H1 (cell line): ENCODE measurements around the gene ZNF808. TPM values are rescaled to one million over a fixed set of nuclear protein-coding genes. Genes with fewer than 3 reads are reported as not detected.
"Not testable (repeated sequence)": the region's sequence is repeated elsewhere in the genome, so short reads cannot be mapped to it uniquely, and the experiment has no call there.

Experiments used
- CTCF ChIA-PET: fragments of 300-600 bp; sonication (Branson Sonifier 250); formaldehyde crosslinking; loops from one replicate; lab custom pipeline; 2021; ENCODE audit not compliant: partially characterized antibody; lab: Charles Lee
- POLR2A ChIA-PET: fragments of 300-600 bp; sonication (Branson Sonifier 250); formaldehyde crosslinking; loops from one replicate; lab custom pipeline; 2021; ENCODE audit warnings: inconsistent platforms; ENCODE audit not compliant: partially characterized antibody; lab: Charles Lee
- DNase-seq, 2 experiments: peaks; one replicate each; pipeline versions ENCODE4 v3.0.0 to v3.0.0-alpha.2; 2010 to 2022; ENCODE audit warnings: low spot score in 2 of 2, low read depth in 1 of 2, mixed read lengths in 1 of 2
- FAIRE-seq: peaks from 2 replicates; lab custom pipeline; 2011; peaks lifted over from hg19 to GRCh38; lab: Jason Lieb, UNC
- H2AFZ ChIP-seq: 2 replicates; pipeline ENCODE4 v1.8.1; 2012; ENCODE audit warnings: low read length, inconsistent platforms
- H2AK5ac ChIP-seq: 2 replicates; pipeline ENCODE4 v1.6.1; 2013; ENCODE audit warnings: low read depth, low read length
- H2BK120ac ChIP-seq: replicated peaks from 2 replicates; pipeline ENCODE3; 2013; ENCODE audit warnings: low read depth, low read length, inconsistent platforms
- H2BK12ac ChIP-seq: 2 replicates; pipeline ENCODE4 v1.6.1; 2013; ENCODE audit warnings: low read depth, low read length
- H2BK15ac ChIP-seq: 2 replicates; pipeline ENCODE4 v1.6.1; 2013; ENCODE audit warnings: low read length
- H2BK20ac ChIP-seq: 2 replicates; pipeline ENCODE4 v1.6.1; 2013; ENCODE audit warnings: low read length
- H2BK5ac ChIP-seq: 2 replicates; pipeline ENCODE4 v1.6.1; 2013; ENCODE audit warnings: low read depth, low read length
- H3K14ac ChIP-seq: 2 replicates; pipeline ENCODE4 v1.6.1; 2013; ENCODE audit warnings: inconsistent platforms; ENCODE audit not compliant: insufficient read length
- H3K18ac ChIP-seq: 2 replicates; pipeline ENCODE4 v1.6.1; 2013; ENCODE audit warnings: low read length; ENCODE audit errors: extremely low read depth
- H3K23ac ChIP-seq: 2 replicates; pipeline ENCODE4 v1.6.1; 2013; ENCODE audit warnings: inconsistent platforms; ENCODE audit not compliant: insufficient read length
- H3K23me2 ChIP-seq: 2 replicates; pipeline ENCODE4 v1.6.1; 2013; ENCODE audit warnings: low read depth, low read length
- H3K27ac ChIP-seq: 2 replicates; pipeline ENCODE4 v1.6.1; 2011; ENCODE audit warnings: low read depth, low read length, inconsistent platforms
- H3K27me3 ChIP-seq, 4 experiments: replicated peaks in 1 of 4; 1 replicate in 1 of 4; 2 replicates in 3 of 4; pipeline versions ENCODE4 v1.6.1 to v1.8.1; 2011 to 2013; ENCODE audit warnings: low read length in 3 of 4, mild to moderate bottlenecking in 3 of 4, inconsistent platforms in 2 of 4, mixed read lengths in 2 of 4, moderate library complexity in 1 of 4; ENCODE audit not compliant: control insufficient read depth in 3 of 4, insufficient read depth in 3 of 4; ENCODE audit errors: extremely low read depth in 1 of 4
- H3K36me3 ChIP-seq, 4 experiments: 2 replicates each; pipeline versions ENCODE4 v1.6.1 to v1.8.1; 2011 to 2013; ENCODE audit warnings: mild to moderate bottlenecking in 4 of 4, low read length in 3 of 4, moderate library complexity in 2 of 4, control low read depth in 1 of 4, inconsistent platforms in 1 of 4; ENCODE audit not compliant: insufficient read depth in 4 of 4, control insufficient read depth in 2 of 4
- H3K4ac ChIP-seq: replicated peaks from 2 replicates; pipeline ENCODE3; 2013; ENCODE audit warnings: low read length, low read depth, mixed read lengths, inconsistent platforms; ENCODE audit not compliant: insufficient read length
- H3K4me1 ChIP-seq, 4 experiments: replicated peaks in 1 of 4; 1 replicate in 1 of 4; 2 replicates in 3 of 4; pipeline versions ENCODE4 v1.6.1 to v1.8.1; 2011 to 2013; ENCODE audit warnings: low read length in 3 of 4, inconsistent platforms in 2 of 4, mixed read lengths in 1 of 4; ENCODE audit not compliant: insufficient read depth in 4 of 4, control insufficient read depth in 3 of 4
- H3K4me2 ChIP-seq, 2 experiments: 2 replicates each; pipeline versions ENCODE4 v1.6.1 to v1.8.1; 2011 to 2013; ENCODE audit warnings: low read depth in 2 of 2, low read length in 2 of 2, control low read depth in 1 of 2, inconsistent platforms in 1 of 2, mild to moderate bottlenecking in 1 of 2; ENCODE audit not compliant: insufficient read depth in 1 of 2
- H3K4me3 ChIP-seq, 4 experiments: fragments of 200-600, 300-600 bp in 1 of 4; sonication (generic), shearing (Covaris generic), sonication (Bioruptor Twin) in 1 of 4; 2 replicates each; pipeline versions ENCODE4 v1.5.1 to v1.8.1; 2011 to 2016; ENCODE audit warnings: low read length in 4 of 4, low read depth in 3 of 4, control low read depth in 2 of 4, inconsistent platforms in 2 of 4, mild to moderate bottlenecking in 2 of 4, mixed read lengths in 1 of 4, moderate library complexity in 1 of 4; ENCODE audit not compliant: insufficient read depth in 2 of 4; ENCODE audit errors: extremely low read depth in 1 of 4
- H3K56ac ChIP-seq: replicated peaks from 2 replicates; pipeline ENCODE3; 2013; ENCODE audit warnings: low read depth, mild to moderate bottlenecking, mixed read lengths, low read length, inconsistent platforms; ENCODE audit not compliant: insufficient read length
- H3K79me1 ChIP-seq: 2 replicates; pipeline ENCODE4 v1.6.1; 2013; ENCODE audit warnings: low read depth, low read length, control low read depth
- H3K79me2 ChIP-seq, 2 experiments: 2 replicates each; pipeline versions ENCODE4 v1.6.1 to v1.8.1; 2012 to 2013; ENCODE audit warnings: low read length in 2 of 2, mild to moderate bottlenecking in 2 of 2, inconsistent platforms in 1 of 2; ENCODE audit not compliant: insufficient read depth in 2 of 2, control insufficient read depth in 1 of 2
- H3K9ac ChIP-seq, 4 experiments: replicated peaks in 1 of 4; 1 replicate in 1 of 4; 2 replicates in 3 of 4; pipeline versions ENCODE4 v1.6.1 to v1.8.1; 2011 to 2013; ENCODE audit warnings: low read depth in 3 of 4, low read length in 3 of 4, control low read depth in 2 of 4, mild to moderate bottlenecking in 2 of 4, moderate library complexity in 2 of 4, inconsistent platforms in 1 of 4; ENCODE audit errors: extremely low read depth in 1 of 4
- H3K9me3 ChIP-seq, 2 experiments: 2 replicates each; pipeline versions ENCODE4 v1.6.1 to v1.8.1; 2012 to 2013; ENCODE audit warnings: mild to moderate bottlenecking in 2 of 2, moderate library complexity in 2 of 2, control low read depth in 1 of 2, inconsistent platforms in 1 of 2, low read depth in 1 of 2, low read length in 1 of 2, mixed read lengths in 1 of 2; ENCODE audit not compliant: insufficient read depth in 2 of 2
- H4K20me1 ChIP-seq, 2 experiments: replicated peaks in 1 of 2; 2 replicates each; pipeline versions ENCODE3 to v1.8.1; 2011 to 2013; ENCODE audit warnings: inconsistent platforms in 2 of 2, low read length in 2 of 2, mild to moderate bottlenecking in 1 of 2; ENCODE audit not compliant: insufficient read depth in 2 of 2, control insufficient read depth in 1 of 2
- H4K5ac ChIP-seq: 2 replicates; pipeline ENCODE4 v1.6.1; 2013; ENCODE audit warnings: low read length, low read depth, mixed read lengths, inconsistent platforms; ENCODE audit not compliant: insufficient read length
- H4K8ac ChIP-seq: 2 replicates; pipeline ENCODE4 v1.8.0; 2013; ENCODE audit warnings: mild to moderate bottlenecking, moderate library complexity, low read length, inconsistent platforms; ENCODE audit not compliant: insufficient read depth; ENCODE audit errors: extremely low read depth
- H4K91ac ChIP-seq: replicated peaks from 2 replicates; pipeline ENCODE3; 2013; ENCODE audit warnings: low read length, mixed read lengths, inconsistent platforms; ENCODE audit not compliant: insufficient read length
- WGBS, 2 experiments: shearing (Covaris generic) in 1 of 2; methylation state at CpG; one replicate each; pipeline versions ENCODE4 v1.1.6 to v1.1.7; 2013 to 2015; ENCODE audit warnings: low lambda C conversion rate in 2 of 2, mixed read lengths in 2 of 2, inconsistent platforms in 1 of 2, low coverage in 1 of 2, missing lambda C conversion rate in 1 of 2; ENCODE audit not compliant: insufficient replicate concordance in 2 of 2, insufficient coverage in 1 of 2, insufficient read length in 1 of 2; ENCODE audit errors: extremely low coverage in 1 of 2, missing lambda C conversion rate in 1 of 2; 5-methylcytosine and 5-hydroxymethylcytosine counted together
- polyA plus RNA-seq, 7 experiments: library from polyadenylated mRNA; depleted of rRNA in 3 of 7; stranded (reverse) in 5 of 7; unstranded in 2 of 7; fragments of >200 nt in 5 of 7; fragments of 200-250 nt in 2 of 7; gene quantifications; 1 replicate in 5 of 7; 2 replicates in 1 of 7; 4 replicates in 1 of 7; pipeline versions ENCODE4 v1.2.1 to v1.2.3, GENCODE V29; 2011 to 2013; ENCODE audit warnings: missing spikeins in 2 of 7, mixed read lengths in 2 of 7
- total RNA-seq: library from RNA; stranded (reverse); fragmentation: NEBNext Ultra II Directional; extraction: Animal tissue kit (Norgen Biotek cat#: 25700); gene quantifications from 2 replicates; pipeline ENCODE4 v1.2.1, GENCODE V29; 2021

The ZNF808 gene
- total and polyA plus RNA-seq, 2 of the 8 experiments (the other 6 are each of a cell fraction or from before 2014, with no cell fraction given), result 3.9 to 25.9 TPM

GRCh38 chr19:52500991-52501390 is 26.5 kb upstream of the ZNF808 start:
- H3K4me2 ChIP-seq, H3K14ac ChIP-seq, H4K8ac ChIP-seq, H3K4me1 ChIP-seq, H3K56ac ChIP-seq, H3K4ac ChIP-seq, H2AFZ ChIP-seq, H3K79me1 ChIP-seq, H2BK120ac ChIP-seq, H2BK15ac ChIP-seq, H3K23me2 ChIP-seq, POLR2A ChIA-PET, H3K9ac ChIP-seq, H2BK20ac ChIP-seq, H2BK12ac ChIP-seq, H3K27ac ChIP-seq, H3K36me3 ChIP-seq, H3K18ac ChIP-seq, H3K79me2 ChIP-seq, H4K20me1 ChIP-seq, H2AK5ac ChIP-seq, H3K4me3 ChIP-seq, H4K5ac ChIP-seq, FAIRE-seq, H4K91ac ChIP-seq, H3K9me3 ChIP-seq, H2BK5ac ChIP-seq, H3K23ac ChIP-seq, DNase-seq: not testable (repeated sequence)
- H3K27me3 ChIP-seq, result peaks cover 3 to 35% (median 27%) of the 10 kb centered on the region in 4 experiments
- CTCF ChIA-PET, result interaction anchor here (0.5 to 0.8 kb wide), 2 partner anchors 13 to 101 kb away, joined by 3 to 4 read pairs; no protein-coding TSS in a partner anchor
- WGBS, 2 experiments, result 39% methylated on average over 11 of the region's 12 CpGs; no CpG with 5 or more reads in 1 of the 2 experiments
